ENCODE data around the gene ADAT3.
"Not testable (repeated sequence)": the region's sequence is repeated elsewhere in the genome, so short reads cannot be mapped to it uniquely, and the experiment has no call there.

The ADAT3 gene

DNA sequence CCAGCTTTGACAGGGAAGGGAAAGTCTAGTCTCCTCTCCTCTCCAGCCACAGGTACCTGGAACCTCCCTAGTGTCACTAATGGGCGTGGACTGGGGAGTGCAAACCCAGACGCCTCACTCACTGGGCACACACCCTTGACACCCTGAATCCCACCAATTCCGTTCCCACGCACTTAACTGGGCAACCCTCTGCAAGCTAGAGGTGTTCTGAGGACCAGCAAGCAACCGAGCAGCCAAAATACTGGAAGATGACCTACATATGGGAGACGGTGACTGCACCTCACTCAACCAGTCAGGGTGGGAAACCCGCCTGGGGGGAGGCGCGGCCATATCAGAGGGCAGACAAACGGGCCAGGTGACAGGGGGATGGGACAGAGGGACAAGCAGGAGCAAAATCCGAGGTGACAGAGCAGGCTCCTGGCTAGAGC, 20.9 kb upstream of the ADAT3 start:
- DNase-seq: no peak

DNA sequence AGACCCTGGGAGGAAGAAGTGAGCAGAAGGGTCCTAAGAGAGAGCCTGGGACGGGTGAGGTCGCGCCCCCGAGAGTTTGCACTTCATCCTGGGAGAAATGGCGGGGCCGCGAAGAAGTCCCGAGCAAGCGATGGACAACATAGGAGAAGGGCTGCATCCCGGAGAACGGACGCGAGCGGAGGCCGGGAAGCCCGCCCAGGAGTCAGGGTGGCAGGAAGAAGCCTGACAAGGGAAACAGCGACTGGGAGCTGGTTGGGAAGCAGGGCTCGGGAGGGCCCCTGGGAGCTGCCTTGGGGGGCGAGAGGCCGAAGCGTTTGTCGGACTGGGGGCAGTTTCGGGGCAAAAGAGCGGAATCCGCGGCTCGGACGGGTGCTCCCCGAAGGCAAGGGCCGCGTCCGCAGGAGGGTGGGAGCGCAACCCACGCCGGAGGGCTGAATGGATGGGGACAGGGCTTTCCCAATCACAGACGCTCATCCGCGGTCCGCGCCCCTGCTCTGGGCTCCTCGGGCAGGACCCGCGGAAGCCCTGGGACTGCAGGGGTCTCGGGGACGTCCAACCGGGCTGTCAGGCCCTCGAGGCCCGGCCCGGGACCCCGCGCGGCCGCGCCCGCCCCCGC, 20.4 kb upstream of the ADAT3 start:
- no peak for DNase-seq

DNA sequence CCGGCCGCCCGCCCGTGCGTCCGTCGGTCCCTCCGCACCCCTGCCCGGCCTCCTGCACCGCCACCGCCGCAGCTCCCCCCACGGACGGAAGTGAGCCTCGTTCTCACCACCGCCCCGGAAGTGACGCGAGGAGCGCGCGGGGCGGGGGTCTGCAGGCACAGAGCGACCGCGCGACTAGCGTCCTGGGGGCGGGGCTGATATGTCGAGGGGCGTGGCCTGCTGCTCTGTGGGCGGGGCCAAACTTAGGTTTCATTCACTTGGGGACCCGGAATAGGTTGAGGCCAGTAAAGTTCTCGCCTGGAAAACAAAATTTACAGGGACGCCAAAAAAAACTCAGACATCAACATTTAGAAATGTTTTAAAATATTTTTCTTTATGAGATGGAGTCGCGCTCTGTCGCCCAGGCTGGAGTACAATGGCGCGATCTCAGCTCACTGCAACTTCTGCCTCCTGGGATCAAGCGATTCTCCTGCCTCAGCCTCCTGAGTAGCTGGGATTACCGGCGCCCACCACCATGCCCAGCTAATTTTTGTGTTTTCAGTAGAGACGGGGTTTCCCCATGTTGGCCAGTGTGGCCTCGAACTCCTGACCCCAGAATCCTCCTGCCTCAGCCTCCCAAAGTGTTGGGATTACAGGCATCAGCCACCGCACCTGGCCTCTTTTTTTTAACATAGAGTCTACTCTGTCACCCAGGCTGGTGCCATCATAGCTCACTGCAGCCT, 19.6 kb upstream of the ADAT3 start, which contains the start of gene ABHD17A:
Gene ABHD17A (minus strand): TSS at position 99 of the 722 bp plus-strand sequence. CDS start 3,930 bp downstream, outside the sequence.
- peak; percentile 95 for DNase-seq

DNA sequence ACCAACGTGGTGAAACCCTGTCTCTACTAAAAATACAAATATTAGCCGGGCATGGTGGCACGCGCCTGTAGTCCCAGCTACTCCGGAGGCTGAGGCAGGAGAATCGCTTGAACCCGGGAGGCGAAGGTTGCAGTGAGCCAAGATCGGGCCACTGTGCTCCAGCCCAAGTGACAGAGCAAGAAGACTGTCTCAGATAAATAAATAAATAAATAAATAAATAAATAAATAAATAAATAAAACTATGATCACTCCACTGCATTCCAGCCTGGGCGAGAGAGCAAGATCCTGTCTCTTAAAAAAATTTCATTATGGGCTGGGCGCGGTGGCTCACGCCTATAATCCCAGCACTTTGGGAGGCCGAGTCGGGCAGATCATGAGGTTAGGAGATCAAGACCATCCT, 18.8 kb upstream of the ADAT3 start:
- not testable (repeated sequence) for DNase-seq

DNA sequence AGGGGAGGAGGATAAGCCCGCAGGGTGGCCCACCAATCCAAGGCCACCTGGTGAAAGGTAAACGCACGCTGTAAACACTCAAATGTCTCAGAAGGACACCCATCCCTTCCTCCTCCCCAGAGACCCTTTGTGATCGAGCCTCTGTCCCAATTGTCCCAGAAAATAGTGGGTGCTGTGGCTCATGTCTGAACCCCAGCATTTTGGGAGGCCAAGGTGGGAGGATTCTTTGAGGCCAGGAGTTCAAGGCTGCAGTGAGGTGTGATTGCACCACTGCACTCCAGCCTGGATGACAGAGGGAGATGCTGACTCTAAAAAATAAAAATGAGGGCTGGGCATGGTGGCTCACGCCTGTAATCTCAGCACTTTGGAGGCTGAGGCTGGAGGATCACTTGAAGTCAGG, 16.8 kb upstream of the ADAT3 start:
- no peak for DNase-seq

GRCh38 chr19:1889907-1890306, 15.3 kb upstream of the ADAT3 start:
- no peak for DNase-seq

DNA sequence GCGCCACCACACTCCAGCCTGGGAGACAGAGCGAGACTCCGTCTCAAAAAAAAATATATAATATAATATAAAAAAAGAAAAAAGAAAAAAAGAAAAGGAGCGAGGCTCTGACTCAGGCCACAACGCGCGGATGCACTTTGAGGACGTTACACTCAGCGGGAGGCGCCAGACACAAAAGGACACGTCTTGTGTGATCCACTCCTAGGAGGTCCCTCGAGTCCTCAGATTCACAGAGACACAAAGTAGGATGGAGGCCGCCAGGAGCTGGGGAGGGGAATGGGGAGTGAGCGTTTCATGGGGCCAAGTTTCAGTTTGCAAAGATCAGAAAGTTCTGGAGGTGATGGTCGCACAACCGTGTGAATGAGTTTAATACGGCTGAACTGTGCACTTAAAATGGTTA, 11.4 kb upstream of the ADAT3 start:
- DNase-seq: no peak

GRCh38 chr19:1896508-1896907, 8.7 kb upstream of the ADAT3 start:
- DNase-seq: no peak

GRCh38 chr19:1901940-1902404, 3.2 kb upstream of the ADAT3 start:
- no peak for DNase-seq

GRCh38 chr19:1902923-1903322, 2.3 kb upstream of the ADAT3 start:
- no peak for DNase-seq

- DNase-seq: no peak
Measured at GRCh38 chr19:1904860-1905109, 414 bp upstream of the ADAT3 start.

- DNase-seq: no peak
Measured at GRCh38 chr19:1905863-1906375, 720 bp downstream of the ADAT3 start.

DNA sequence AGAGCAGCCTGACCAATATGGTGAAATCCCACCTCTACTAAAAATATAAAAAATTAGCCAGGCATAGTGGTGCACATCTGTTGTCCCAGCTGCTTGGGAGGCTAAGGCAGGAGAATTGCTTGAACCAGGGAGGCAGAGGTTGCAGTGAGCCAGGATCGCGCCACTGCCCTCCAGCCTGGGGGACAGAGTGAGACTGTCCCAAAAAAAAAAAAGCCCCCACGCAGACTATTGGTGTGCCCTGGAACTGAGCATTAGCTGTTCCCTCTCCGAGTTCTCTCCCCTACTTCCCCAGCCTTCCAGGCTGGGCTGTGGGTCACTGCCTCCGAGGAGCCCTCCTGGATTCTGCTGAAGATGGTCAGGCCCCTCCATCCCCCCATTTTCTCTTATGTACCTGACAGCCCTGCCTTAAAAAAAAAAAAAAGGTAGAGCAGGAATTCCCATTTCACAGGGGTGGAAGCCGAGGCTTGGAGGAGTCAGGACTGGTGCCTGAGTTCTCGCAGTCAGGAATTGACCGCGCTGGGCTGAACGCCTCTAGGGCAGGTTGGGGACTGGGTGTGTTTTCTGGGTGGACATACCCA, 1.9 kb downstream of the ADAT3 start:
- no peak for DNase-seq

DNA sequence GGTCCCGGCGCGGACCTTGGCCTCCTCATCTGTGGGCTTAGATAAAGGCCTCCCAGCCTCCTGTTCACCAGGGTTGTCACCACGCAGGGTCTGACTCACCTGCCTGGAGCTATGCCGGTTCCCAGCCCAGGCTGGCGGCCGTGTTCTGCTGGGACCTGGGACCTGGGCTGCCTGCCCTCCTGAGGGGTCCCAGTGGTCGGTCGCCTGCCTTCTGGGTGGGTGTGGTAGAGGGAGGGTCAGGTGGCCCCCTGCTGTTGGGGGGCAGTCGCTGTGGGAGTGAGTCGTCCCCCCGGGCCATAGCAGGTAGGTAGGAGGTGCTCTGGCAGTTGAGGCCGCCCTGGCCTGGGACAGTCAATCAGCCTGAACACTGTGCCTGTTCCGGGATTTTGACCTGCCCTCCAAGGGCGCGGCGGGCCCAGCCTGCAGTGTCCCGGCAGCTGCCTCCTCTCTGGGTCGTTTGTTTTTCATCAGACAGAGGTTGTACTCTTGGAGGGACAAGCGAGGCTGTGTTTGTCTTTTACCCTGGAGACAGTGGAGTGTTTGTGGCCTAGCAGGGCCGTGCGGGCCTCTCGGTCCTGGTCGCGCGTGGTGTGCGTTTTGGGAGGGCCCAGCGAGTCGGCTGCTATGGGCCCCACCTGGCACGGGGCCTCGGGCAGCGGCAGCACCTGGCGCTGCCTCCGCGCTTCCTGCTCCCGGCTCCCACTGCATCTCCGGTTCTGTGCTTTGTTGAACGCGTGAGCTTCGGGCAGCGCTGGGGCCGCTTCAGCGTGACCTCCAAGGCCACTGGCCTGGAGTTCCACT, 2.6 kb downstream of the ADAT3 start:
- no peak for DNase-seq

- DNase-seq: no peak
Measured at GRCh38 chr19:1908364-1908678, 3.1 kb downstream of the ADAT3 start.

DNA sequence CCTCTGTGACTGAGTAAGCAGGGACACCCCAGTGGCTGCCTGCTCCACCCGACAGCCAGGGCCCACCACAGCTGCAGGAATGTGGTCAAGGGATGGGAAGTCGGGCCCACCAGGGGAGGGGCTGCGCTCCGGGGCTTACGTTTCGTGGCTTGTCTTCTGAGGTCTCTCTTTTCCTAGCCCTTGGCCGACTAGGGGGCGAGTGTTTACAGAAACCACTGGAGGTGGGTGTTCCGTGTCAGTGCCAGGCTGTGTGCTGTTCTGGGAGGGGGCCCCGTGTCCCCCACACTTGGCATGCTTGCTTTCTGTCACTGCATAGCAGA, 4.5 kb downstream of the ADAT3 start:
- no peak for DNase-seq

DNA sequence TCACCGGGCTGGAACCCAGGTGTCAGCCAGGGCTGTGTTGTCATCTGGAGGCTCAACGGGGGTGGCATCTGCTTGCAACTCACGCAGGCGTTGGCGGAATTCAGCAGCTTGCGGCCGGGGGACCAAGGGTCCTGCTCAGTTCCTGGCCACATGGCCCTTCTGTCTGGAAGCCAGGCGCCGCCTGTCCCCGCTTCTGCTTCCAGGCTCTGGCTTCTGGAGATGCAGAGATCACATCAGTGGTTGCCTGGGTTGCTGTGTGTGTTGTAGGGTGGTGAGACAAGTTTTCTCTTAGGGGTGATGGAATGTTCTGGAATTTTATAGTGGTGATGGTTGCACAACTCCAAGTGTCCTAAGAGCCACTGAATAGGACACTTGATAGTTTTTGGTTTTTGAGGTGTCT, 5.0 kb downstream of the ADAT3 start:
- DNase-seq: no peak

- no peak for DNase-seq
Measured at GRCh38 chr19:1911098-1911497, 5.9 kb downstream of the ADAT3 start.

DNA sequence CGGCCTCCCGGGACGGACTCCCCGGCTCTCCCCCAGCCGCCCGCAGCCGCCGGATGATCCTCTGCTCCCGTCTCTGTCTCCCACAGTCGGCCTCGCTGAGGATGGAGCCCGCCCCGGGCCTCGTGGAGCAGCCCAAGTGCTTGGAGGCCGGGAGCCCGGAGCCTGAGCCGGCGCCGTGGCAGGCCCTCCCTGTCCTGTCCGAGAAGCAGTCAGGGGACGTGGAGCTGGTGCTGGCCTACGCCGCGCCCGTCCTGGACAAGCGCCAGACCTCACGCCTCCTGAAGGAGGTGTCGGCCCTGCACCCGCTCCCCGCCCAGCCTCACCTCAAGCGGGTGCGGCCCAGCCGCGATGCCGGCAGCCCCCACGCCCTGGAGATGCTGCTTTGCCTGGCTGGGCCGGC, 6.8 kb downstream of the ADAT3 start:
- DNase-seq: no peak

- no peak for DNase-seq
Measured at GRCh38 chr19:1912760-1913505, 7.7 kb downstream of the ADAT3 start.

- DNase-seq: no peak
Measured at GRCh38 chr19:1913781-1914577, 8.8 kb downstream of the ADAT3 start.

- no peak for DNase-seq
Measured at GRCh38 chr19:1914826-1915341, 9.7 kb downstream of the ADAT3 start.
